ENCODE results near the gene MYBPC1.

Gene MYBPC1

DNA sequence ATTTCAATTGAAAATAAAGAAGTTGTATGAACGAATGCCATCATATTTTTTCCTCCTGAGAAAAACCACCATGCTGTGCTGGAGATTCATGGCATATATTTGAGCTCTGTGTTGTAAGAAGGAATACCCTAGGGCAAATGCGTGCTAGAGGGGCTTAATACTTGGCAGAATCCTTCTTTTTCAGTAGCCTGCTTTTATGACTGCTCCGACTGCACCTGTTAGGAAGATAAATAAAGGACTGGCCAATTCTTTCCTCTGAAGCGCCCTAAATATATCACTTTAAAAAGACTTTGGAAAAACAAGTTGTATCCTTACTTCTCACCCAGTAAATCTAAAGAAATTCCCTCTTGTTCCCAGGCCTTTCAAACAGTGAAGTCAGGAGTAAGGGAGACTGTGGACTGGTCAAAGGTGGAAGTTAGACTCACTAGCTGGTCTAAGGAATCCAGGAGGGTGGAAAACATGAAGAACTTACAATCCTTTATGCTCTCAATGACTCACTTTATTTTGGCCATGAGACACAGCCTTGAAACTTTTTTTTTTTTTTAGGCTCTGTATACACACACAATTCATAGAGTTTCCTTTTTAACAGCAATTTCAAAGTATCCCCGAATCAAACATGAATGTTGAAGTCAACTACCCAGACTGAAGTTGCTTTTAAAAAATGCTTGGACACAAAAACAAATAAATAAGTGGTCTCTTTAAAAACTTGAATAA lies 5.2 kb downstream of the MYBPC1 start:
- no peak for ATAC-seq

DNA sequence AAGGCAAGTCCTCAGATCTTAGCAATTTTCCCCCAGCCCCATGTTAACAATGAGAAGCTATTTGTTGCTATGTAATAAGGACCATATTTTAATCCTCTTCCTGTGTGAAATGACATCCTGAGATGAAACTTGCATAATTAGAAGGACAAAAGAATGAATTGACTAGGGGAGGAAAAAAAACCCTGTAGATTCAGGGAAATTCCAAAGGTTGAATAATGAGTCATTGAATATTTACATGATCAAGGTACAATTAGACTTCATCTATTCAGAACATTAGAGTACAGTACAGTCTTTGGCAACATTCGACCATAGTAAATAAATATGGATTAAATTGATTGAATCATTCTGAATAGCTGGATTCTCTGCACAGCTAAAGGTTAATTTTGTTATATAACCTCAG lies 9.4 kb downstream of the MYBPC1 start:
- ATAC-seq, result peak in 1 of 2 donors; percentile 35

DNA sequence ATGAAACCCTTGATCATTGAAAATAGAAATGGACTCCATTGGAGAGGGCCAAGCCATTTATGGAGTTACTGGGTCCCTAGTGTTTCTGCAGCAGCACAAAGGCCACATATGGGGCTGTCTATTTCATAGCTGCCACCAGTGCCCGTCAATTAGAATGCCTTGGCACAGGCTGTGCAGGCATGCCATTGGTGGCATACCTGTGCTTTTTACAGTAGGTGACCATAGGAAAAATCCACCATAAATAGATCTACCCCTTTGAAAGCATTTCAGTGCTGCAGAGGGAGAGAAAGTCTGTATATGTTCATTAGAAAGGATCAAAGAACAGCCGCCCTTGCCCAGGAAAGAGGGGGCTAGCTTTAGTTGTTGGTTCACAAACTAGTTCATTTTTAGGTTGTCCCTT lies 13.1 kb downstream of the MYBPC1 start:
- no peak for ATAC-seq

DNA sequence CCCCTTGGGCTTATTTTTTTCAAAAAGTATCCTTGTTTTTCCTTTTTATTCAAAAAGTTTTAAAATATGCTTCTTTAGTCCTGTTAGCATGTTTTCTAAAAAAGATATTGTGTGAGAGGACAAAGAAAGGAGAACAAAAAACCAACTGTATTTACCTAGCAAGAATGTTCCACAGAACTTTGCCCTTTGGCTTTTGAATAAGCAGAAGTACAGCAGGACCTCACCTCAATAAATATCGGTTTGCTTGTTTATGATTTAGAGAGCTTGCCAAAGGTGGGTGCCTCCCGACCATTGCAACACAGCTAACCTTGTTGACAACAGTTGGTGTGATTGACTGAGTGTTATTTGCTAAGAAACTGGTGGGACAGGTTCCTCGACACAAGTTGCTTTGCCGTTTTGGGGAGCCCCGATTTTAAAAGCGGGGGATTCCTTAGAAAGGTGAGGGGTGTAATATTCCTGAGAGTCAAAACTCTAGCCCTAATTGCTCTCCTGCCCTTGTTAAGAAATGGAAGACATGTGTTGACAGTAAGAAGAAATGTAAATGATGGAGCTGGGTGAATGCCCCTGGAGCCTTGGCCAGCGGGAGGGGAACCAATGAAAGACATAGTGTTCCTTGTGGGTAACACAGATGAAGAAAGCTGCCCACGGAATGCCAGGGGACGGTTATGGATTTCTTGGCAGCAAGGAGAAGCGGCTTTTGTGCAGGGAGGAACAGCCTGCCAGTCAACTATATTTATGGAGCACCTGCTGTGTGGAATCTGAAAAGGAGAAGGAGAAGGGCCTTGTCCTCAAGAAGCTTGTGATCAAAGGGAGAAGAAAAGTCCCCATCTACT lies 13.7 kb downstream of the MYBPC1 start:
- no peak for ATAC-seq

DNA sequence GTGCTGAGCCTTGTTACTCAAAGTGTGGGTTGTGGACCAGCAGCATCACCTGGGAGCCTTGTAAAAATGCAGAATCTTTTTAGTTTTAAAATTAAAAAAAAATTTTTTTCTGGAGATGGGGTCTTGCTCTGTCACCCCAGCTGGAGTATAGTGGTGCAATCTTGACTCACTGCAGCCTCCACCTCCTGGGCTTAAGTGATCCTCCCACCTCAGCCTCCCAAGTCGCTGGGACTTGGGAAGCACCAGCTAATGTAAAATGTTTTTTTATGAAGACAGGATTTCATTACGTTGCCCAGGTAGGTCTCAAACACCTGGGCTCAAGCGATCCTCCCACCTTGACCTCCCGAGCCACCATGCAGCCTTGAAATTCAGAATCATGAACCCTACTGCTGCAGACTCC lies 14.4 kb downstream of the MYBPC1 start:
- no peak for ATAC-seq

DNA sequence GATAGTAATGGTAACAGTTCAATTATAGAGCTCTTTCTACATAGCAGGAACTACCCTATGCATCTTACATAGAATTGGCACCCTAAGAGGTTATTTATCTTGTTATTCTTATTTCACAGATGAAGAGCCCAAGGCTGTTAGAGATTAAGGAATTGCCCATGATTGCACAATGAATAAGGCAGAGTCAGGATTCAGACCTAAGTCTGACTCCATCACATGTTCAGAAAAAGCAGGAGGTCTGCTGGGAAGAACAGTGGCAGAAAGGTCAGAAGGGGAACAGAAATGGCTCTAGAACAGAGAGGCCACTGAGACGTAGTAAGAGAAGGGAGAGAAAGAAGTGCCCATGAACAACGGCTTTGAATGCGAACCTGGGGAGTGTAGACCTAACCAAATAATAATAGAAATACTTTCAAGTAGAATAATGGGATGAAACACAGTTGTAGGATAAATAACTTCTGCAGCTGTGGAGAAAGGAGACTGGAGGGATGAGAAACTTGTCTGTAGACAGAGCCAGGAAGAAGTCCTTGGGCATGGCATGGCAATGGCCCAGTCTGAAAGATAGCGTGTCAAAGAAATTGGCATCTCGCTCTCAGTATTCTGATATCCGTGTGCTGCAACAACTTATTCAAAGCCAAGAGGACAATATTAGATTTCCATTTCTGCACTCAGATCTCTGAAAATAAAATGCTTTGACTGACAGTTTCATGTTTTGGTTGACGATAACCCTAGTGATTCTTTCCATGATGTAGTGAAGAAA lies 17.6 kb downstream of the MYBPC1 start:
- no peak for ATAC-seq

DNA sequence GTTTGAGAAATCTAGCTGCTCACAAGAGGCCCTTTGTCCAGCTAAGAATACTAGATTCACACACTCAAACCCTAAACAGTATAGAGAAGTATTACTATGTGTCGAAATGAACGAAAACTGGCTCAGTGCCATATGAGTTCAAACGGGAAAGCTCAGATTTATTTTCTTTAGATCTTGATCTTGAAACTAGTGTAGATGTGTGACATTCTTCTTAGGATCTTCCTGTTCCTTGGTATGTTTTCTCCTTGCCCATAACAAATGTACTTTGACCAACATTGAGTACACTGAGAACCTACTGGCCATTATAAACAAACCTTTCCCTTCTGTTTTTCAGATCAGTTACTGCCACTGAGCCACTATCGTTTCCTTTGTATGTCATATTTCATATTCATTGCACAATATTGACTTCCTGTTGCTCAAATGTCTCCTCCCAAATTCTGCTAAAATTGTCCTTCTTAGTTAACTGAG lies 21.3 kb downstream of the MYBPC1 start:
- no peak for ATAC-seq

DNA sequence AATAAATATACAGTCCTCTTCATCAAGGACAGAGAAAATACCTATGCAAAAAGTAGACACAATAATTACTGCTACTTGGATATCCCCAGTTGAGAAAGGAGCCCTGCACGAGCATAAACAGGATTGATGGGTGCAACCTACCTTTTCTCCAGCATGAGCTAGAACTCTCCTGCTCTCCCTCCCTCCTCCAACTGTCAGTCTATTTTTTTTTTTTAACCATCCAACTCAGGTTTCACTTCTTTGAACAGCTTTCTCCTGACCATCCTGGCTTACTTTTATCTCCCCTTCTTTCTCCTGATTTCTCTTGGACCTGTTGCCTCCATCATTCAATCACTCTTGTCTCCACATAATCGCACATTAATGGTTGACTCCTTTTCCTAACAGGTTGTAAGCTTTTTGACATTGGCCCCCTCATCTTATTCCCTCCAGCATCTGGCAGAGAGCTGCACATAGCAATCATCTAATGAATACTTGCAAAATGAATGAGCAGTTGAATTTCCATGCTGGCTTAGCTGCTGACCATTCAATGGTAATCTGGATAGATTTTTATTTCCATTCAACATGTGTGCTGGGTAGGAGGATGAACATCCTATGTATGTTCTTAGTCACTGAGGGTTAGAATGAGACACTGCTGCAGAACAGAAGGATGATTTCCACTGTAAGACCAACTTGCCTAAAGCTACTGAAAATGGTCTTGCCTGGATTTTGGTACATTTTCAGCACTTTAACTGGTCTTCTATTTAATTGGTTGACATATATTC lies 24.4 kb downstream of the MYBPC1 start:
- ATAC-seq, result no peak

DNA sequence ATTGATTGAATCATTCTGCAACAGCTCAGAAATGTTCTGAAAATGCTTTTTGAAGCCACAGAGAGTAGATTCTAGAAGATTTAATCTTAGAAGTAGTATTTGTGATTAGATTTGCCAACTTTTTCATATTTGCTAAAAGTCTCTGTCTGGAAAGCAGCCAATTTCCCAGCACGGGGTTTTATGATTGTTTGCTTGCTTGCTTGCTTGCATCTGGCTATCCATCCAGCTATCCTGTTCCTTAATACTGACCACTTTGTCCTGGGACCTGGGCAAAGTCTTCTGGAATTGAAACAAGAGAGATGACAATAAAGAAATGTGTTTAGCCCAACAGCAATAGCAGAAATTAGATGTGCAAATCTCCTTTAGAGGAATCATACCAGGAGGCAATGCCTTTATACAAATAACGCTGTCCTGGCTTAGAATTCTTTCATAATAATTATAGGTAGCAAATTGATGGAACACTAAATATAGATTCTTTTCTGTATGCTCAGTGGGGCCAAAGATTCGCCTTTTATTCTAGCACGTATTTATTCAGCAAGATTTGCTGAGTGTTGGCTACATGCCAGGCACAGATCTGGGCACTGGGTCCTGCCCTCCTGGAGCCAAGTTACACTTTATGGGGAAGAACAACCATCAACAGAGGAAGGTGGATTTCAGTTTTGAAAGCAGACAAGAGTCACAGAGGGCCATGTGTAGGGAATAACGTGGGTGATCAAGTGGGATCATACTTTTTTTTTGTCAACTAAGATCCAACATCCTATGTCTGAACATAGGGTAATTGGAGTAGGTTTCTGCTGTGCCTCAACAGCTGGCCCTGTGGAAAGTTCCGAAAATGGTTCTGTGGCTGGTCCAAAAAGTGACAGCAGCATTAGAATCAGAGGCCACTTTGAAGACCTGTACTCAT lies 25.3 kb downstream of the MYBPC1 start:
- ATAC-seq, result no peak

DNA sequence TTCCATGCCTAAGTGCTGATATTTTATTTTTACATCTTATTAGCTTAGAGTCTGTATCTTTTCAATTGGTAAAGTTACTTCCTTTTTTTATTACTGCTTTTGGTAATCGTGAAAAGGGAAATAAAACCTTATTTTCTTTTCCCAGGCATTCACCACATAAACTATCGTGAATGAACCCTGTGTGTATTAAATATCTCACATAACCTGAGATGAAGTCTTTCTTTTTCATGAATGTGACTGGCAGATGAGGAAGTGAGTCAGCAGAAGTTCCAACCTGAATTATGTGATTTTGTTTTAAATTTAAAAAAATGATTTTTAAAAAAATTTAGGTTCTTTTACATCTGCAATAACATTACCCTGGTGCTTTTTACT lies 26.0 kb downstream of the MYBPC1 start:
- no peak for ATAC-seq

DNA sequence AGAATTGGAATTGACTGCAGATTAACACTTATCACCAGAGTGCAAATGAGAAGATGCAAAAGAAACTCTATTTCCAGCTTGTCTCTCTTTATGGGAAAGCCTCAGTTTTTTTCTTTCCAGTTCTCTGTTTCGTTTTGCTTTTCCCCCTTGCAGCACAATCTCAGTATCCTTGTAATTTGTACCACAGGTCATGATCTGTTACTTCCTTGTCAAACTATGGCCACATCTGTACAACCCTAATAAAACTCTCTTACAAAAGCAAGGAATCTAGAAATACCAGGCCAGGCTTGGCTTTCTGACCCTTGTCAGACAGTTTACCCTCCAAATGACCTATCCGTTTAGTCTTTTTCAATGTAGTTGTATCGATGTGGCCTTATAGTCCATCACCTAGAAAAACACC lies 33.9 kb downstream of the MYBPC1 start:
- ATAC-seq, result no peak

DNA sequence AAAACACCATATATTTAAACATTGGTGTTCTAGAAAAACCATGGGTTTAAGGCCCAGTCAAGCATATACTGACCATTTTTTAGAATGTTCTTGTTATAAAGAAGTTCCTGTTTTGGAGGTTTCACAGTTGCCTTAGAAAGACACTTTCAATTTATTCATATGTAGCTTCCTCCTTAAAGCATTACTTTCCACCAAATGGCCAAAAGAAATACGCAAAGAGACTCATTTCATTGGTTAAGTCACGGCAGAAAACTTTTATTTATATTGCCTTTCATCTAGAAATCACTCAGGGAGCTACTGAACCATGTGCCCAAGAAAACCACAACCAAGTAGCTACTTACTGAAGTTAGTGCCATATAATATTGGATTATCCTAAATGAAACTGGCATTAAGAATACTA lies 40.0 kb downstream of the MYBPC1 start:
- ATAC-seq, result peak; percentile 38 to 41

DNA sequence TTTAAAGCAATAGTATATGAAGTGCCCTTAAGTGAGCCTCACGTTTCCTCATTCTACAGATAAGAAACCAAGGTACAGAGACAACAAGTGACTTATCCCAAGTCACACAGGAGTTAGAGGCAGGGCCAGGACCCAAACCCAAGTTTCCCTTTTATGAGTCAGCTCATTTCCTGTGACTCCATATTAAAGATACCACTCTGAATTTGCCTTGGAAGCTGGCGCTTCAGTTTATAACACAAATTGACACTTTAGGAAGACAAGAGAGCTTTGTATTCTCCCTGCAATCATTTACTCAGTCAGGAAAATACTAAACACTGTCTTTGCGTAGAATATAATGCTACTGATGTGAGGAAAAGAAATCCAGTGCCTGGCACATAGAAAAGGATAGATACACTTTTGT lies 43.2 kb downstream of the MYBPC1 start:
- ATAC-seq, result no peak

DNA sequence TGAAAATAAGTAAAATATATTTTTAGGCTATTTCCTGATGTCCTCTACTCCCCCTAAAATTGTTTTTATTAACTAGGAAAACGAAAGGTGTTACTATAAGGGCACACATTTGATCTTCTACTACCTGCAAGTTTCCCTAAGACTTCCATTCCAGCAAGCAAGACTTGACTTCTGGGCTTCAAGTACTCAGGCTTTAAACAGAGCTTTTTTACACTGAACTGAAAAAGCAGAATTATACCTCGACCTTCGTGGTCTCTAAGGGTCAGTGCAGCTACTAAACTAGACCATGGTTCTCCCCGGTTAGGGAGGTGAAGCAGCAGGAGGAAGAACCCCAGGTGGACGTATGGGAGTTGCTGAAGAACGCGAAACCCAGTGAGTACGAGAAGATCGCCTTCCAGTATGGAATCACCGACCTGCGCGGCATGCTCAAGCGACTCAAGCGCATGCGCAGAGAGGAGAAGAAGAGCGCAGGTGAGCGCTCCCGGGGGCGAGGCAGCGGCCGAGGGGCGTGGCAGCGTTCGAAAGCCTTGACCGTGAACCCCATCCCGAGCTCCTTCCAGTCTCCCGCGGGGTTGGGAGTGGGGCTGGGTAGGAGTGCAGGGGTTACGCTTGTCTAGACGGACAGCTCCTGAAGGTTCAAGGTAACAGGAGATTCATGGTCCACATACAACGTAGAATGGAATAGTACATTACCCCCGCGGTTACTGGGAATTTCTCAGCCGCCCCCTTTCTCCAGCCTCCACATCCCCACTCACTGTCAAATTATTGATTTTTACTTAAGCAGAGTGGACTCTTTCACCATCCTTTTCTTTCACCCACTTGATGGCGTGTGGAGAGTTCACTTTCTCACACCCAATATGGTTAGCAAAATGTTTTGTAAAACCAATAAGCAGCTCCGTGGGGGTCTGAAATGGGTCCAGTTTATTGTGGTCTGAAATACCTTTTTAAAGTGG lies 47.6 kb downstream of the MYBPC1 start:
- ATAC-seq, result no peak

DNA sequence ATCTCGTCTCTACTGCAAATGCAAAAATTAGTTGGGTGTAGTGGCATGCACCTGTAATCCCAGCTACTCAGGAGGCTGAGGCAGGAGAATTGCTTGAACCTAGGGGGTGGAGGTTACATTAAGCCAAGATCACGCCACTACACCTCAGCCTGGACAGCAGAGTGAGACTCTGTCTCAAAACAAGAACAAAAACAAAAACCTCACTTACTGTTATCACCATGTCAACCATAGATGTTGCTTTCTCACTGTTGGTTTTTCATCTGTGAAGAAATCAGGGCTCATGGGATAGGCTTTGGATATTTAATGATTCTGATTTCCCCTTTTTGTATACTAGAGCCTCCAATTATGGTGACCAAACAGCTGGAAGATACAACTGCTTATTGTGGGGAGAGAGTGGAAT lies 52.9 kb downstream of the MYBPC1 start:
- ATAC-seq, result no peak

DNA sequence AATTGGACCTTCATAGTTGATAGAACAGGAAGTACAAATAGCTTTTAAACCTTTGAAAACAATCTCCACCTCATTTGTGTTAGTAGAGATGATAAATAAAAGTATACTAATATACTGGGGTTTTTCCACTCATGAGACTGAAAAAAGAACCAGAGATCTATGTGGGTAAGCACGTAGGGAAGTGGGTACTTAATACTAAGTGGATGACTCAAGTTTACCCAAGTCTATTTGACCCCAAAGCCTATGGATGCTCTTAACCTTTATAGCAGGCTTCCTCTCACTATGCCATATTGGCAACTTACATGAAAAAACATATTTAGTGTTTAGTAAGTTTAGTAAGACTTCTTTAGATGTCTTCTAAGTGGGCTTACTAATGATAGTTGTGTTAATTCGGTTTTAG lies 53.4 kb downstream of the MYBPC1 start:
- peak; percentile 36 to 46 for ATAC-seq

DNA sequence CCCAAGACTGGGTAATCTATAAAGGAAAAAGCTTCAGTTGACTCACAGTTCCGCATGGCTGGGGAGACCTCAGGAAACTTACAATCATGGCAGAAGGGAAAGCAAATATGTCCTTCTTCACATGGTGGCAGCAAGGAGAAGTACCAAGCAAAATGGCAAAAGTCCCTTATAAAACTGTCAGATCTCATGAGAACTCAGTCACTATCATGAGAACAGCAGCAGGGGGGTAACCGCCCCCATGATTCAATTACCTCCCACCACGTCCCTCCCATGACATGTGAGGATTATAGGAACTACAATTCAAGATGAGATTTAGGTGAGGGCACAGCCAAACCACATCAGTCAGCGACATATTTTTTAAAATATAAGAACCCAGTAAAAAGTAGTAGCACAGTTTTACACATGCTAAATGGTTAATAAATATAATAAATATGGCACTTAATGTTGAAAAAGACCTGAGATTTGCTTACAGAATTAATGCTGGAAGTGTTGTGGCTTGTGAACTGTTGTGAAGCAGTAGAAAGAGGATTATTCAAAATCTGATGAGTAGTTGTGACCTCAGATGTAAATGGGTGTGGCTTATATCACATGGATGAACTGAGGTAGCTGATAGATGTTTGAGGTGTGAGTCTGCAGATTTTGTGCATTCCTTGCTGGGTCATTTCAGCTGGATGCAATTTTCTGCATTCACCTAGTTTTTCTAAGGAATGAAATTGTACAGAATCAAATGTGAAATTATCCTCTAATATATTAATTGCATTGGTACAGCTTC lies 55.8 kb downstream of the MYBPC1 start:
- no peak for ATAC-seq

DNA sequence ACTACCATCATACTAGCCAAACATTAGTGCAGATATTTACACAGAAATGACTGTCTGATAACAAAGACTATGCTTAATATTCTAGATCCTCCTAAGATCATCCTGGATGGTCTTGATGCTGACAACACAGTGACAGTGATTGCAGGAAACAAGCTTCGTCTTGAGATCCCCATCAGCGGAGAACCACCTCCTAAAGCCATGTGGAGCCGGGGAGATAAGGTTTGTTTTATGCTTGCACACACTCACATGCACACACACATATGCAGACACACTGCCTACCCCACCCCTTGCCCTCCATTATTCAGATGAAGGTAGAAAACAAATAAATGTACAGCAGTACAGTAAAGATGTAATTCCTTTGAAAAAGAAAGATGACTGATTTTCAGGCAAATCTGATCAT lies 58.3 kb downstream of the MYBPC1 start:
- ATAC-seq, result no peak

DNA sequence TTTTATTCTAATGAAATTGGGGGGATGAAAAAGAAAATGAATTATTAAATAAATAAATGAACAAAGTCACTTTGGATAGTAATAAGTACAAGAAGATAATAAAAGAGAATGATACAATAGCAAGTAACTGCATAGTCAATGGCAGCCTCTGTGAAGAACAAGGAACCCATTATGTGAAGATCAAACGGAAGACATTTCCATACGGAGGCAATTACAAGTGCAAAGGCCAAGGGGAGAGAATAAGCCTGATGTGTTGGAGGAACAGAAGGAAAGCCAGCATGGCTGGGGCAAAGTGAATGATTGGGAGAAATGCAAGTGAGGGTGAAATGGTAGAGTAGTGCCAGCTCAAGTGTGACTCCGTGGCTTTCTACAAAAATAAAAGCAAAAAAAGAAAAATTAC lies 58.7 kb downstream of the MYBPC1 start:
- ATAC-seq, result no peak

DNA sequence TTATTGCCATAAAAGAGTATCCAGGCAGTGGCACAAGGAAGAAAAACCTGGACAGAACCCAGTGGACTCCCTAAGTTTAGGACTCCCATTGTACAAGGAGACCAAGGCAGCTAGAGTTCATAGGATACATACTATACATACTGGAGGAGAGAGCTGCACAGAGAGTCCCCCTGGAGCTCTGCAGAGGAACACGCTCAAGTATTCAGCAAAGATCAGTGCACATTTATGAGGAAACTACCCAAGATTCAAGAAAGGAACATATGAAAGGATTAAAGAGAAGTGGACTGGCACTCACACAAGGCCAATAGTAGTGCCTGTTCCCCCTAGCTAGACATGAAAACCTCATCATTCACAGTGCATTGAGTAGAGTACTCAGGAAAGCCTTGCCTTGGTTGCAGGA lies 59.7 kb downstream of the MYBPC1 start:
- no peak for ATAC-seq
